Keratinocyte (primary cell): ENCODE measurements around the gene GFPT2. TPM values are rescaled to one million over a fixed set of nuclear protein-coding genes. Genes with fewer than 3 reads are reported as not detected.

Source experiments
- DNase-seq: peaks from one replicate; pipeline ENCODE4 v3.0.0-alpha.2; 2011; ENCODE audit warnings: low read depth, missing footprints, low spot score
- FAIRE-seq: peaks from 2 replicates; lab custom pipeline; 2011; peaks lifted over from hg19 to GRCh38; lab: Jason Lieb, UNC
- H2AFZ ChIP-seq: 2 replicates; pipeline ENCODE4 v1.6.0; 2012; ENCODE audit warnings: low read length, control low read depth, inconsistent platforms; ENCODE audit not compliant: control insufficient read depth
- H3K27ac ChIP-seq: 2 replicates; pipeline ENCODE4 v1.5.1; 2011; ENCODE audit warnings: low read length; ENCODE audit not compliant: control insufficient read depth, insufficient read depth
- H3K27me3 ChIP-seq: 3 replicates; pipeline ENCODE4 v1.6.0; 2011; ENCODE audit warnings: low read length; ENCODE audit not compliant: control insufficient read depth, insufficient read depth; ENCODE audit errors: extremely low read depth
- H3K36me3 ChIP-seq, 2 experiments: 2 replicates in 1 of 2; 3 replicates in 1 of 2; pipeline ENCODE4 v1.5.1; 2011; ENCODE audit warnings: low read length in 2 of 2, mild to moderate bottlenecking in 1 of 2; ENCODE audit not compliant: control insufficient read depth in 2 of 2, insufficient read depth in 2 of 2; ENCODE audit errors: extremely low read depth in 1 of 2
- H3K4me1 ChIP-seq: 3 replicates; pipeline ENCODE4 v1.5.1; 2011; ENCODE audit warnings: low read length; ENCODE audit not compliant: control insufficient read depth, insufficient read depth; ENCODE audit errors: extremely low read depth
- H3K4me2 ChIP-seq: 3 replicates; pipeline ENCODE4 v1.6.0; 2011; ENCODE audit warnings: low read depth, low read length; ENCODE audit not compliant: control insufficient read depth, insufficient read depth; ENCODE audit errors: extremely low read depth
- H3K4me3 ChIP-seq, 3 experiments: fragments of 200-600 bp in 1 of 3; sonication (generic) in 1 of 3; 2 replicates in 2 of 3; 3 replicates in 1 of 3; pipeline ENCODE4 v1.5.1; 2011 to 2016; ENCODE audit warnings: low read length in 3 of 3, mild to moderate bottlenecking in 3 of 3, control low read depth in 2 of 3, inconsistent platforms in 1 of 3, low read depth in 1 of 3, mixed read lengths in 1 of 3, mixed run types in 1 of 3, moderate library complexity in 1 of 3; ENCODE audit not compliant: control insufficient read depth in 2 of 3, insufficient read depth in 2 of 3; ENCODE audit errors: extremely low read depth in 1 of 3
- H3K79me2 ChIP-seq: 2 replicates; pipeline ENCODE4 v1.6.0; 2012; ENCODE audit warnings: low read length; ENCODE audit not compliant: control insufficient read depth, insufficient read depth
- H3K9ac ChIP-seq: 3 replicates; pipeline ENCODE4 v1.6.0; 2011; ENCODE audit warnings: low read length; ENCODE audit not compliant: control insufficient read depth, insufficient read depth; ENCODE audit errors: extremely low read depth
- H3K9me1 ChIP-seq: 3 replicates; pipeline ENCODE4 v1.6.0; 2011; ENCODE audit warnings: low read length; ENCODE audit not compliant: control insufficient read depth, insufficient read depth; ENCODE audit errors: extremely low read depth
- H3K9me3 ChIP-seq: 2 replicates; pipeline ENCODE4 v1.5.1; 2012; ENCODE audit warnings: low read depth, low read length; ENCODE audit not compliant: control insufficient read depth
- H4K20me1 ChIP-seq: 3 replicates; pipeline ENCODE4 v1.6.0; 2011; ENCODE audit warnings: low read length; ENCODE audit not compliant: control insufficient read depth, insufficient read depth; ENCODE audit errors: extremely low read depth
- CTCF ChIP-seq, 3 experiments: IDR thresholded peaks in 1 of 3; conservative IDR thresholded peaks in 1 of 3; optimal IDR thresholded peaks in 1 of 3; 2 replicates in 2 of 3; 3 replicates in 1 of 3; pipeline versions ENCODE3 to v1.5.1; 2011; ENCODE audit warnings: low read length in 3 of 3, mild to moderate bottlenecking in 3 of 3, moderate library complexity in 2 of 3, control low read depth in 1 of 3, inconsistent platforms in 1 of 3; ENCODE audit not compliant: insufficient read depth in 2 of 3; ENCODE audit errors: extremely low read depth in 1 of 3
- EZH2 ChIP-seq: IDR thresholded peaks from one replicate; pipeline ENCODE4 v1.6.1; 2012; ENCODE audit warnings: inconsistent platforms, mild to moderate bottlenecking, low read length, moderate library complexity
- dilution Hi-C: fragments of 300-500 bp; cut with MboI; formaldehyde crosslinking; loops from one replicate; pipeline ENCODE4 v1.7.0; 2020; ENCODE audit warnings: low sequenced_read_pairs; ENCODE audit not compliant: extremely low pct_ligation_motif_present
- polyA plus RNA-seq, 5 experiments: library from polyadenylated mRNA; depleted of rRNA in 3 of 5; stranded (reverse) in 3 of 5; stranded (forward) in 1 of 5; unstranded in 1 of 5; fragments of >200 nt; gene quantifications; 1 replicate in 1 of 5; 2 replicates in 3 of 5; 3 replicates in 1 of 5; pipeline versions ENCODE4 v1.2.1 to v1.2.3, GENCODE V29; 2011 to 2012; ENCODE audit warnings: missing spikeins in 2 of 5, low read depth in 1 of 5, low replicate concordance in 1 of 5

GFPT2 gene
- polyA plus RNA-seq, 1 donor (not counting 4 experiments of a cell fraction or from before 2014, with no cell fraction given): not detected

- no peaks in the 10 kb centered on the region for H3K27me3 ChIP-seq
- no peaks in the 10 kb centered on the region for H3K9me3 ChIP-seq
- H3K4me3 ChIP-seq: no peak overlapping the region
- H4K20me1 ChIP-seq: no peaks in the 10 kb centered on the region
- FAIRE-seq (no peak), DNase-seq (no peak)
- H3K79me2 ChIP-seq: no peaks in the 10 kb centered on the region
- H3K4me1 ChIP-seq: no peaks in the 10 kb centered on the region
- no peak for TF ChIP-seq CTCF (optimal IDR thresholded peaks at IDR 0.05 in 1 of 3, IDR thresholded peaks at IDR 0.05 in 1 of 3, conservative IDR thresholded peaks at IDR 0.05 in 1 of 3; ENCODE audit: extremely low read depth in 1 of 3, insufficient read depth in 2 of 3, low read length in 3 of 3)
- no peak for TF ChIP-seq EZH2
- H3K27ac ChIP-seq: no peak overlapping the region
- H3K4me2 ChIP-seq: no peak overlapping the region
- H2AFZ ChIP-seq: no peak overlapping the region
- dilution Hi-C loops: no loop called here
- H3K9ac ChIP-seq: no peak overlapping the region
- H3K9me1 ChIP-seq: no peaks in the 10 kb centered on the region
- no peaks in the 10 kb centered on the region for H3K36me3 ChIP-seq
Measured at GRCh38 chr5:180338001-180338707, 15.0 kb downstream of the GFPT2 start.

- H4K20me1 ChIP-seq: no peaks in the 10 kb centered on the region
- DNase-seq: no peak
- no peaks in the 10 kb centered on the region for H3K9me3 ChIP-seq
- no peak overlapping the region for H3K4me2 ChIP-seq
- no peak for FAIRE-seq
- no peak for TF ChIP-seq EZH2
- no peak for TF ChIP-seq CTCF (optimal IDR thresholded peaks at IDR 0.05 in 1 of 3, IDR thresholded peaks at IDR 0.05 in 1 of 3, conservative IDR thresholded peaks at IDR 0.05 in 1 of 3; ENCODE audit: extremely low read depth in 1 of 3, insufficient read depth in 2 of 3, low read length in 3 of 3)
- no peaks in the 10 kb centered on the region for H3K27me3 ChIP-seq
- no peak overlapping the region for H3K9ac ChIP-seq
- no peak overlapping the region for H2AFZ ChIP-seq
- no peaks in the 10 kb centered on the region for H3K79me2 ChIP-seq
- H3K27ac ChIP-seq: no peak overlapping the region
- H3K4me3 ChIP-seq: no peak overlapping the region
- H3K9me1 ChIP-seq: no peaks in the 10 kb centered on the region
- dilution Hi-C loops: no loop called here
- no peaks in the 10 kb centered on the region for H3K36me3 ChIP-seq
- H3K4me1 ChIP-seq: no peaks in the 10 kb centered on the region
Measured at GRCh38 chr5:180336234-180337020, 16.7 kb downstream of the GFPT2 start.
